Sigmoid colon (tissue), 4 donors: ENCODE results near the gene AGL.
"Not testable (repeated sequence)": the region's sequence is repeated elsewhere in the genome, so short reads cannot be mapped to it uniquely, and the experiment has no call there.

Experiments
- EP300 ChIP-seq, 4 donors: sonication (generic); formaldehyde crosslinking; IDR thresholded peaks; one replicate each; pipeline ENCODE4 v1.6.1; 2017; ENCODE audit warnings: antibody characterized with exemption in 4 of 4
- POLR2A ChIP-seq, 2 donors: fragments of 450-650 bp; IDR thresholded peaks; one replicate each; pipeline ENCODE4 v1.6.1; 2016; ENCODE audit warnings: antibody characterized with exemption in 2 of 2, mild to moderate bottlenecking in 2 of 2, moderate library complexity in 2 of 2
- POLR2AphosphoS5 ChIP-seq, 4 donors: sonication (generic); formaldehyde crosslinking; IDR thresholded peaks; one replicate each; pipeline ENCODE4 v1.6.1; 2017; ENCODE audit warnings: antibody characterized with exemption in 4 of 4
- TF ChIP-seq, protein P1 (sequence below), 4 experiments: fragments of 450-650 bp in 3 of 4; fragments of 200-600 bp in 1 of 4; IDR thresholded peaks; one replicate each; pipeline ENCODE4 v1.5.1; 2016 to 2019; ENCODE audit warnings: antibody characterized with exemption in 4 of 4, mild to moderate bottlenecking in 3 of 4, moderate library complexity in 2 of 4

DNA sequence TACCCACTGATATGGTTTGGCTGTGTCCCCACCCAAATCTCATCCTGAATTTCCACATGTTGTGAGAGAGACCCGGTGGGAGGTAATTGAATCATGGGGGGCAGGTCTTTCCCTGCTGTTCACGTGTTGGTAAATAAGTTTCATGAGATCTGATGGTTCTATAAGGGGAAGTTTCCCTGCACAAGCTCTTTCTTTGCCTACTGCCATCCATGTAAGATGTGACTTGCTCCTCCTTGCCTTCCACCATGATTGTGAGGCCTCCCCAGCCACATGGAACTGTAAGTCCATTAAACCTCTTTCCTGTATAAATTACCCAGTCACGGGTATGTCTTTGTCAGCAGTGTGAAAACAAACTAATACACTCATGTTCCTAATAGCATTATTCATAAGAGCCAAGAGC is 9.8 kb upstream of the AGL start:
- TF ChIP-seq, protein P1, sequence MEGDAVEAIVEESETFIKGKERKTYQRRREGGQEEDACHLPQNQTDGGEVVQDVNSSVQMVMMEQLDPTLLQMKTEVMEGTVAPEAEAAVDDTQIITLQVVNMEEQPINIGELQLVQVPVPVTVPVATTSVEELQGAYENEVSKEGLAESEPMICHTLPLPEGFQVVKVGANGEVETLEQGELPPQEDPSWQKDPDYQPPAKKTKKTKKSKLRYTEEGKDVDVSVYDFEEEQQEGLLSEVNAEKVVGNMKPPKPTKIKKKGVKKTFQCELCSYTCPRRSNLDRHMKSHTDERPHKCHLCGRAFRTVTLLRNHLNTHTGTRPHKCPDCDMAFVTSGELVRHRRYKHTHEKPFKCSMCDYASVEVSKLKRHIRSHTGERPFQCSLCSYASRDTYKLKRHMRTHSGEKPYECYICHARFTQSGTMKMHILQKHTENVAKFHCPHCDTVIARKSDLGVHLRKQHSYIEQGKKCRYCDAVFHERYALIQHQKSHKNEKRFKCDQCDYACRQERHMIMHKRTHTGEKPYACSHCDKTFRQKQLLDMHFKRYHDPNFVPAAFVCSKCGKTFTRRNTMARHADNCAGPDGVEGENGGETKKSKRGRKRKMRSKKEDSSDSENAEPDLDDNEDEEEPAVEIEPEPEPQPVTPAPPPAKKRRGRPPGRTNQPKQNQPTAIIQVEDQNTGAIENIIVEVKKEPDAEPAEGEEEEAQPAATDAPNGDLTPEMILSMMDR (IDR thresholded peaks at IDR 0.05): not testable (repeated sequence)
- not testable (repeated sequence) for TF ChIP-seq POLR2A, EP300, POLR2AphosphoS5 (IDR thresholded peaks at IDR 0.05)
